NT2/D1 (cell line): ENCODE measurements around the gene CABLES2.

Experiments
- DNase-seq: peaks from one replicate; pipeline ENCODE4 v3.0.0-alpha.2; 2011; ENCODE audit warnings: low read depth, low spot score
- H3K27me3 ChIP-seq: 2 replicates; pipeline ENCODE4 v1.6.0; 2011; ENCODE audit warnings: mild to moderate bottlenecking; ENCODE audit not compliant: insufficient read length, insufficient read depth
- H3K36me3 ChIP-seq: 2 replicates; pipeline ENCODE4 v1.6.1; 2011; ENCODE audit warnings: mild to moderate bottlenecking, low read length, mixed read lengths; ENCODE audit not compliant: insufficient read depth, insufficient read length
- H3K4me1 ChIP-seq: 2 replicates; pipeline ENCODE4 v1.5.1; 2011; ENCODE audit not compliant: insufficient read depth, insufficient read length
- H3K4me3 ChIP-seq: 2 replicates; pipeline ENCODE4 v1.5.1; 2011; ENCODE audit warnings: low read depth; ENCODE audit not compliant: insufficient read length
- H3K9ac ChIP-seq: 2 replicates; pipeline ENCODE4 v1.6.0; 2011; ENCODE audit warnings: low read depth; ENCODE audit not compliant: insufficient read length
- H3K9me3 ChIP-seq: 2 replicates; pipeline ENCODE4 v1.5.1; 2011; ENCODE audit warnings: mild to moderate bottlenecking, low read length; ENCODE audit not compliant: insufficient read depth
- SUZ12 ChIP-seq: IDR thresholded peaks from 2 replicates; pipeline ENCODE4 v1.6.1; 2011; ENCODE audit not compliant: insufficient read length, insufficient read depth; ENCODE audit errors: extremely low read depth
- YY1 ChIP-seq: IDR thresholded peaks from 2 replicates; pipeline ENCODE4 v1.6.1; 2011; ENCODE audit not compliant: insufficient read length, insufficient read depth
- ZNF274 ChIP-seq: IDR thresholded peaks from 2 replicates; pipeline ENCODE4 v1.6.1; 2011; ENCODE audit warnings: mild to moderate bottlenecking, low read depth, low read length

CABLES2 gene

GRCh38 chr20:62413896-62414481 is 6.9 kb upstream of the CABLES2 start:
- H3K9ac ChIP-seq, result no peak overlapping the region
- H3K9me3 ChIP-seq, result no peaks in the 10 kb centered on the region
- peaks cover 10% of the 10 kb centered on the region for H3K27me3 ChIP-seq
- H3K4me1 ChIP-seq, result peaks cover 22% of the 10 kb centered on the region
- TF ChIP-seq ZNF274, result no peak
- TF ChIP-seq YY1, result no peak
- TF ChIP-seq SUZ12, result no peak
- no peak overlapping the region for H3K4me3 ChIP-seq
- H3K36me3 ChIP-seq, result no peaks in the 10 kb centered on the region
- no peak for DNase-seq

- H3K9ac ChIP-seq, result no peak overlapping the region
- no peaks in the 10 kb centered on the region for H3K9me3 ChIP-seq
- DNase-seq, result no peak
- H3K27me3 ChIP-seq, result peaks cover 19% of the 10 kb centered on the region
- no peak overlapping the region for H3K4me3 ChIP-seq
- TF ChIP-seq ZNF274 (no peak), SUZ12 (no peak), YY1 (no peak)
- H3K4me1 ChIP-seq, result peaks cover 22% of the 10 kb centered on the region
- no peaks in the 10 kb centered on the region for H3K36me3 ChIP-seq
Observed at GRCh38 chr20:62413025-62413570, 6.0 kb upstream of the CABLES2 start.

GRCh38 chr20:62412194-62413024 is 5.3 kb upstream of the CABLES2 start:
- Histone ChIP-seq H3K27me3 (peaks cover 25% of the 10 kb centered on the region), H3K9me3 (no peaks in the 10 kb centered on the region), H3K9ac (no peak overlapping the region), H3K36me3 (no peaks in the 10 kb centered on the region), H3K4me3 (no peak overlapping the region), H3K4me1 (peaks cover 28% of the 10 kb centered on the region)
- no peak for DNase-seq
- TF ChIP-seq YY1, result no peak
- no peak for TF ChIP-seq ZNF274

- Histone ChIP-seq H3K4me1 (peaks cover 29% of the 10 kb centered on the region), H3K36me3 (no peaks in the 10 kb centered on the region), H3K9me3 (no peaks in the 10 kb centered on the region), H3K9ac (no peak overlapping the region), H3K4me3 (no peak overlapping the region), H3K27me3 (peaks cover 25% of the 10 kb centered on the region)
- TF ChIP-seq YY1 (no peak), SUZ12 (no peak), ZNF274 (no peak)
- no peak for DNase-seq
Observed at GRCh38 chr20:62411479-62412193, 4.6 kb upstream of the CABLES2 start.

- TF ChIP-seq YY1 (no peak), ZNF274 (no peak), SUZ12 (no peak)
- Histone ChIP-seq H3K4me1 (peaks cover 34% of the 10 kb centered on the region), H3K27me3 (peaks cover 25% of the 10 kb centered on the region), H3K9ac (no peak overlapping the region), H3K9me3 (no peaks in the 10 kb centered on the region), H3K36me3 (no peaks in the 10 kb centered on the region), H3K4me3 (no peak overlapping the region)
- no peak for DNase-seq
Observed at GRCh38 chr20:62410746-62411478, 3.8 kb upstream of the CABLES2 start.

- TF ChIP-seq ZNF274 (no peak), SUZ12 (no peak), YY1 (no peak)
- Histone ChIP-seq H3K9me3 (no peaks in the 10 kb centered on the region), H3K9ac (no peak overlapping the region), H3K27me3 (peaks cover 25% of the 10 kb centered on the region), H3K36me3 (no peaks in the 10 kb centered on the region), H3K4me1 (peaks cover 40% of the 10 kb centered on the region), H3K4me3 (no peak overlapping the region)
- DNase-seq, result no peak
Observed at GRCh38 chr20:62409931-62410745, 3.1 kb upstream of the CABLES2 start.
